WTC11 (cell line): ENCODE measurements around the gene CEACAM4. TPM values are rescaled to one million over a fixed set of nuclear protein-coding genes. Genes with fewer than 3 reads are reported as not detected.

Experiments used
- ATAC-seq: fragments of 200-7000 bp; cut with Tn5 transposase; 2 replicates; pipeline ENCODE4 v1.10.0; 2021; ENCODE audit warnings: mild to moderate bottlenecking, moderate library complexity
- CTCF ChIA-PET: fragments of 300-600 bp; sonication (Branson Sonifier 250); formaldehyde crosslinking; loops from one replicate; lab custom pipeline; 2021; ENCODE audit warnings: antibody characterized with exemption; lab: Charles Lee
- POLR2A ChIA-PET: fragments of 350-600 bp; sonication (Branson Sonifier 250); formaldehyde crosslinking; loops from one replicate; lab custom pipeline; 2021; ENCODE audit warnings: antibody characterized with exemption; lab: Charles Lee
- DNase-seq: peaks from one replicate; pipeline ENCODE4 v3.0.0; 2021; ENCODE audit warnings: low spot score
- H3K27ac Mint-ChIP-seq: 2 replicates; pipeline ENCODE4 v1.8.0; 2021; ENCODE audit warnings: mixed read lengths
- H3K27me3 Mint-ChIP-seq: 2 replicates; pipeline ENCODE4 v1.8.0; 2021; ENCODE audit warnings: low read depth, mild to moderate bottlenecking, moderate library complexity, mixed read lengths
- H3K36me3 Mint-ChIP-seq: 2 replicates; pipeline ENCODE4 v1.8.0; 2021; ENCODE audit warnings: mixed read lengths
- H3K4me1 Mint-ChIP-seq: 2 replicates; pipeline ENCODE4 v1.8.0; 2022; ENCODE audit warnings: mixed read lengths
- H3K4me3 Mint-ChIP-seq: 2 replicates; pipeline ENCODE4 v1.8.0; 2021; ENCODE audit warnings: mild to moderate bottlenecking, moderate library complexity, mixed read lengths
- H3K9me3 Mint-ChIP-seq: 2 replicates; pipeline ENCODE4 v1.8.0; 2021; ENCODE audit warnings: mixed read lengths
- CBFB ChIP-seq: sonication (generic); formaldehyde crosslinking; IDR thresholded peaks from 2 replicates; pipeline ENCODE4 v1.8.1; 2022; ENCODE audit warnings: mild to moderate bottlenecking, low read depth, missing genetic modification reagents
- CREB1 ChIP-seq: sonication (generic); formaldehyde crosslinking; IDR thresholded peaks from 2 replicates; pipeline ENCODE4 v1.8.0; 2023; ENCODE audit warnings: mild to moderate bottlenecking, missing genetic modification reagents
- CTCF ChIP-seq: fragments of 200-600 bp; IDR thresholded peaks from 2 replicates; pipeline ENCODE4 v1.8.0; 2022; ENCODE audit warnings: antibody characterized with exemption
- E2F4 ChIP-seq: sonication (generic); formaldehyde crosslinking; IDR thresholded peaks from 2 replicates; pipeline ENCODE4 v1.8.1; 2022; ENCODE audit warnings: low read depth, mild to moderate bottlenecking, moderate library complexity, missing genetic modification reagents, borderline replicate concordance
- FOXP1 ChIP-seq: sonication (generic); formaldehyde crosslinking; IDR thresholded peaks from 2 replicates; pipeline ENCODE4 v1.8.0; 2022; ENCODE audit warnings: missing genetic modification reagents, mild to moderate bottlenecking, moderate library complexity, borderline replicate concordance
- IRF1 ChIP-seq: sonication (generic); formaldehyde crosslinking; IDR thresholded peaks from 2 replicates; pipeline ENCODE4 v1.8.0; 2023; ENCODE audit warnings: missing genetic modification reagents
- MXD4 ChIP-seq: fragments of 250-450 bp; sonication (Bioruptor Pico); IDR thresholded peaks from 2 replicates; pipeline ENCODE4 v1.8.0; 2021; ENCODE audit warnings: mild to moderate bottlenecking, moderate library complexity, borderline replicate concordance
- MYBL2 ChIP-seq: sonication (generic); formaldehyde crosslinking; IDR thresholded peaks from 2 replicates; pipeline ENCODE4 v1.8.1; 2023; ENCODE audit warnings: mild to moderate bottlenecking, moderate library complexity, missing genetic modification reagents
- NFE2L1 ChIP-seq: sonication (generic); formaldehyde crosslinking; IDR thresholded peaks from 2 replicates; pipeline ENCODE4 v1.8.1; 2023; ENCODE audit warnings: missing genetic modification reagents
- NFYB ChIP-seq: sonication (generic); formaldehyde crosslinking; conservative IDR thresholded peaks from 2 replicates; pipeline ENCODE4 v1.8.0; 2022; ENCODE audit warnings: low read depth, missing genetic modification reagents
- OVOL2 ChIP-seq: fragments of 250-450 bp; sonication (Bioruptor Pico); IDR thresholded peaks from 2 replicates; pipeline ENCODE4 v1.9.0; 2021; ENCODE audit warnings: mild to moderate bottlenecking, borderline replicate concordance
- SMAD3 ChIP-seq: sonication (generic); formaldehyde crosslinking; IDR thresholded peaks from 2 replicates; pipeline ENCODE4 v1.8.0; 2022; ENCODE audit warnings: missing genetic modification reagents, mild to moderate bottlenecking, borderline replicate concordance
- ZNF512 ChIP-seq: sonication (generic); formaldehyde crosslinking; IDR thresholded peaks from 2 replicates; pipeline ENCODE4 v1.8.1; 2022; ENCODE audit warnings: missing genetic modification reagents, borderline replicate concordance
- ZNF671 ChIP-seq: fragments of 250-450 bp; sonication (Bioruptor Pico); IDR thresholded peaks from 2 replicates; pipeline ENCODE4 v1.8.0; 2021; ENCODE audit warnings: mild to moderate bottlenecking
- total RNA-seq: library from RNA; stranded (reverse); gene quantifications from 3 replicates; pipeline ENCODE4 v1.2.3, GENCODE V29; 2021
- TF ChIP-seq, protein P1 (sequence below): sonication (generic); formaldehyde crosslinking; IDR thresholded peaks from 2 replicates; pipeline ENCODE4 v1.8.1; 2023; ENCODE audit warnings: mild to moderate bottlenecking, missing genetic modification reagents, moderate library complexity
- TF ChIP-seq, protein P2 (sequence below): sonication (generic); formaldehyde crosslinking; IDR thresholded peaks from 2 replicates; pipeline ENCODE4 v1.8.0; 2022; ENCODE audit warnings: mild to moderate bottlenecking, missing genetic modification reagents

Gene CEACAM4
- total RNA-seq, 1 experiment from 2014 or later = not detected

DNA sequence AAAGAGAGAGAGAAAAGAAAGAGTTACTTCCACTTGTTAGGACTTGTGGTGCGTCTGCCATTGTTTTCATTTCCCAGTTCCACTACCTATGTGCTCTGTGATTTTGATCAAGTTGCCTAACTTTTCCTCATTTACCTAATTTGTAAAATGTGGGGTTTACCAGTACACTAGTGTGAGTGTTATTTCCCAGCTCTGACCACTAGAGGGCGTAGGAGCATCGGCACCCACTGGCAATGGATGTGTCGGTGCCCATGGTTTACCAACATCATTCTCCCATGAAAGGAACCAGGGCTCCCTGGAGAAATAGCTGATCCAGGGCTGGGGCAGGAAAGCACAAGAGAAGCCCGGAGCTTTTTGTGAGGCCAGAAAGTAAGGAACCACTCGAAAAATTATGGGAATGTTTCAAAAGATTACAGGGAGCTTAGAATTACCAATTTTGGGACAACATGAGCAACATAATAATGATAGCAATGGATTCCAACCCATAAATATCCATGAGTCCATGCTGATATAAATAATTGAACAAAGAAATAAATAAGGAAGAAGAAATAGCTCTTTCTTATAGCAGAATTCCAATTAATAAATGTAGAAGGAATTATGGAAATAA lies 15.1 kb upstream of the CEACAM4 start:
- Mint-ChIP-seq H3K4me1 (no peaks in the 10 kb centered on the region), H3K36me3 (no peaks in the 10 kb centered on the region), H3K27ac (no peak overlapping the region), H3K4me3 (no peak overlapping the region), H3K9me3 (no peaks in the 10 kb centered on the region), H3K27me3 (no peaks in the 10 kb centered on the region)
- TF ChIP-seq CTCF = peak; percentile 92
- no peak for TF ChIP-seq OVOL2 (CRISPR knock-in tag)
- no peak for TF ChIP-seq NFE2L1
- CTCF ChIA-PET = interaction anchor here (0.6 to 5.2 kb wide), 42 partner anchors 8 to 696 kb away, joined by 3 to 130 read pairs (median 4); partner anchors contain the start of genes CEACAM7 and DMAC2
- ATAC-seq (peak; percentile 96), DNase-seq (peak; percentile 81)
- POLR2A ChIA-PET = no interaction called here

- Mint-ChIP-seq H3K4me1 (no peaks in the 10 kb centered on the region), H3K36me3 (no peaks in the 10 kb centered on the region), H3K4me3 (no peak overlapping the region), H3K27me3 (peaks cover 25% of the 10 kb centered on the region)
- CTCF ChIA-PET = interaction anchor here (0.6 to 5.2 kb wide), 3 partner anchors 52 to 188 kb away, joined by 4 to 130 read pairs (median 64); partner anchors contain the start of gene CEACAM7
- TF ChIP-seq MYBL2 (CRISPR knock-in tag) (no peak), MXD4 (CRISPR knock-in tag) (no peak)
- TF ChIP-seq, all 79 proteins: peak for 0
- POLR2A ChIA-PET = no interaction called here
- ATAC-seq (no peak; the same call in 1 of the 2 replicates), DNase-seq (no peak)
- no peak overlapping the region for H3K27ac Mint-ChIP-seq
- H3K9me3 Mint-ChIP-seq = peaks cover 8% of the 10 kb centered on the region
Measured at GRCh38 chr19:41638641-41639081, 11.8 kb upstream of the CEACAM4 start.

GRCh38 chr19:41637484-41637883 lies 10.6 kb upstream of the CEACAM4 start:
- no peak overlapping the region for H3K4me3 Mint-ChIP-seq
- CTCF ChIA-PET = interaction anchor here (1.1 to 5.2 kb wide), 3 partner anchors 9 to 69 kb away, joined by 4 to 130 read pairs (median 8); partner anchors contain the start of gene CEACAM7
- H3K36me3 Mint-ChIP-seq = no peaks in the 10 kb centered on the region
- H3K27me3 Mint-ChIP-seq = peaks cover 30% of the 10 kb centered on the region
- no peak for ATAC-seq
- H3K27ac Mint-ChIP-seq = no peak overlapping the region
- TF ChIP-seq NFYB (CRISPR knock-in tag) (no peak), ZNF512 (no peak)
- TF ChIP-seq, protein P1, sequence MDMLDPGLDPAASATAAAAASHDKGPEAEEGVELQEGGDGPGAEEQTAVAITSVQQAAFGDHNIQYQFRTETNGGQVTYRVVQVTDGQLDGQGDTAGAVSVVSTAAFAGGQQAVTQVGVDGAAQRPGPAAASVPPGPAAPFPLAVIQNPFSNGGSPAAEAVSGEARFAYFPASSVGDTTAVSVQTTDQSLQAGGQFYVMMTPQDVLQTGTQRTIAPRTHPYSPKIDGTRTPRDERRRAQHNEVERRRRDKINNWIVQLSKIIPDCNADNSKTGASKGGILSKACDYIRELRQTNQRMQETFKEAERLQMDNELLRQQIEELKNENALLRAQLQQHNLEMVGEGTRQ (CRISPR knock-in tag) = no peak
- TF ChIP-seq, protein P2, sequence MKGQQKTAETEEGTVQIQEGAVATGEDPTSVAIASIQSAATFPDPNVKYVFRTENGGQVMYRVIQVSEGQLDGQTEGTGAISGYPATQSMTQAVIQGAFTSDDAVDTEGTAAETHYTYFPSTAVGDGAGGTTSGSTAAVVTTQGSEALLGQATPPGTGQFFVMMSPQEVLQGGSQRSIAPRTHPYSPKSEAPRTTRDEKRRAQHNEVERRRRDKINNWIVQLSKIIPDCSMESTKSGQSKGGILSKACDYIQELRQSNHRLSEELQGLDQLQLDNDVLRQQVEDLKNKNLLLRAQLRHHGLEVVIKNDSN (CRISPR knock-in tag) = no peak
- TF ChIP-seq, all 79 proteins: peak for 0
- POLR2A ChIA-PET = no interaction called here
- H3K9me3 Mint-ChIP-seq = peaks cover 14% of the 10 kb centered on the region
- no peak for DNase-seq
- no peaks in the 10 kb centered on the region for H3K4me1 Mint-ChIP-seq

DNA sequence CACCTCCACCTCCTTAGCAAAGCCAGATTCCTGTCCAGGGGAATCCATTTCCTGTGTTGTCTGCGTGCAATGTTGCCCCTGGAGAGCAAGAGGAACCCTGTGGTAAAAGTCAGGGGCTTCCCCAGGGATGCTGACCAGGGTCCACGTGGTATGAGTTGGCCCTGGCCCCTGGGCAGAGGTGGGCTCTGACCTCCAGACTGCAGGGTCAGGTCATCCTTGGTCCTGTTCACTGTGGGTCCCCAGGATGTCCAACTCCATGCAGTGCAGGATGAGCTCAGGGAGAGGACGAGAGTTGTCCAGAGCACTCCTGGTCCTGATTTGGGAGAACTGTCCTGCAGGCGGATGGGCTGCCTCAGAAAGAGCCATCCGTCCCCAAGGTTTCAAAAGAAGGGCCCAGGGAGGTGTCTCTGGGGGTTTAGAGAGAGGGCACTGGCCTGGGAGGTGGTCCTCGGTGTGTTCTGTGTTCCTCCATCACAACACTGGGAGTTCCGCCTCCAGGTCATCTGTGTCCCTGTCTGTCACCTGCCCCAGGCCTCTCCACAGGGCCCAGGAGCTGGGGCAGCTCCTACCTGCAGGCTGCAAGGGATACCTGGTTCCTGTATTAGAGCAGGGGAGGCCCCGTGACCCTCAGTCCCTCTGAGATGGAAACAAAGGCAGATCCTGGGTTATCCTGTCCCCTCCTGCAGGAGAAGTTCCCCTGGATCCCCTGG lies 1.2 kb upstream of the CEACAM4 start:
- 0 out of 2 replicates have a peak, but pooled peaks cover 3% of the 10 kb centered on the region for H3K36me3 Mint-ChIP-seq
- no peak for ATAC-seq
- no peak for DNase-seq
- POLR2A ChIA-PET = no interaction called here
- H3K27me3 Mint-ChIP-seq = peaks cover 12% of the 10 kb centered on the region
- no peak overlapping the region for H3K27ac Mint-ChIP-seq
- H3K9me3 Mint-ChIP-seq = peaks cover 23% of the 10 kb centered on the region
- H3K4me1 Mint-ChIP-seq = no peaks in the 10 kb centered on the region
- TF ChIP-seq CREB1 (CRISPR knock-in tag) (no peak), CTCF (no peak), E2F4 (no peak), ZNF671 (no peak), CBFB (CRISPR knock-in tag) (no peak), FOXP1 (no peak), SMAD3 (CRISPR knock-in tag) (no peak), IRF1 (CRISPR knock-in tag) (no peak)
- CTCF ChIA-PET = interaction anchor here (0.9 kb wide), 1 partner anchor 19 kb away, joined by 3 read pairs; no protein-coding TSS in a partner anchor
- no peak overlapping the region for H3K4me3 Mint-ChIP-seq
